Measurements from ENCODE around the gene TNFSF18. TPM values are rescaled to one million over a fixed set of nuclear protein-coding genes. Genes with fewer than 3 reads are reported as not detected.
A peak's percentile ranks its signal among the peaks of the same experiment; 100 is the strongest.

Gene TNFSF18
- total and polyA plus RNA-seq, 4 donors, result 0.04 to 1.2 (median 0.06) TPM; not detected in 1

- Histone ChIP-seq H3K4me1 (ENCODE audit: control insufficient read depth in 5 of 5, insufficient read depth in 5 of 5, low read length in 5 of 5) (peaks cover under 1 to 39% (median 11%) of the 10 kb centered on the region in 5 donors), H3K9ac (ENCODE audit: insufficient read depth in 1 of 2, low read length in 2 of 2) (no peak overlapping the region), H3K27me3 (ENCODE audit: control insufficient read depth in 3 of 3, insufficient read depth in 3 of 3, low read length in 2 of 3) (no peaks in the 10 kb centered on the region), H3K27ac (ENCODE audit: low read depth in 1 of 2, low read length in 1 of 2) (no peak overlapping the region), H3K9me3 (ENCODE audit: control insufficient read depth in 4 of 4, insufficient read depth in 3 of 4, low read length in 3 of 4) (peaks cover 0 to 3% (median 0%) of the 10 kb centered on the region in 4 donors), H3K4me3 (no peak overlapping the region), H3K36me3 (ENCODE audit: control insufficient read depth in 4 of 4, insufficient read depth in 4 of 4, low read length in 4 of 4) (no peaks in the 10 kb centered on the region)
- ATAC-seq (ENCODE audit: insufficient read depth, low FRiP score) (no peak), DNase-seq (peak in 2 of 3 donors; percentile 60 to 79)
- TF ChIP-seq CTCF (IDR thresholded peaks at IDR 0.05; ENCODE audit: control extremely low read depth, extremely low read depth), result no peak
- WGBS, 2 donors, result 69 to 85% methylated on average over 1 of the region's 1 CpG
These were observed 12.4 kb upstream of the TNFSF18 start for GRCh38 chr1:173063171-173063570.

GRCh38 chr1:173062150-173062938 lies 11.6 kb upstream of the TNFSF18 start:
- Histone ChIP-seq H3K27me3 (ENCODE audit: control insufficient read depth in 3 of 3, insufficient read depth in 3 of 3, low read length in 2 of 3) (no peaks in the 10 kb centered on the region), H3K4me3 (no peak overlapping the region), H3K4me1 (ENCODE audit: control insufficient read depth in 5 of 5, insufficient read depth in 5 of 5, low read length in 5 of 5) (peaks cover 2 to 46% (median 13%) of the 10 kb centered on the region in 5 donors), H3K9me3 (ENCODE audit: control insufficient read depth in 4 of 4, insufficient read depth in 3 of 4, low read length in 3 of 4) (peaks cover 0 to 3% (median 0%) of the 10 kb centered on the region in 4 donors), H3K27ac (ENCODE audit: low read depth in 1 of 2, low read length in 1 of 2) (no peak overlapping the region), H3K9ac (ENCODE audit: insufficient read depth in 1 of 2, low read length in 2 of 2) (no peak overlapping the region), H3K36me3 (ENCODE audit: control insufficient read depth in 4 of 4, insufficient read depth in 4 of 4, low read length in 4 of 4) (no peaks in the 10 kb centered on the region)
- no peak for TF ChIP-seq CTCF (IDR thresholded peaks at IDR 0.05; ENCODE audit: control extremely low read depth, extremely low read depth)
- WGBS, 2 donors, result 54 to 65% methylated on average over 1 of the region's 1 CpG
- ATAC-seq (ENCODE audit: insufficient read depth, low FRiP score) (peak; percentile 19), DNase-seq (peak; percentile 15 to 87 (median 76))

- DNase-seq, result peak; percentile 35 to 70 (median 65)
- no peak for ATAC-seq (ENCODE audit: insufficient read depth, low FRiP score)
- no peaks in the 10 kb centered on the region for H3K36me3 ChIP-seq (ENCODE audit: control insufficient read depth in 4 of 4, insufficient read depth in 4 of 4, low read length in 4 of 4)
- no peaks in the 10 kb centered on the region for H3K9me3 ChIP-seq (ENCODE audit: control insufficient read depth in 4 of 4, insufficient read depth in 3 of 4, low read length in 3 of 4)
- no peak overlapping the region for H3K4me3 ChIP-seq
- H3K27me3 ChIP-seq (ENCODE audit: control insufficient read depth in 3 of 3, insufficient read depth in 3 of 3, low read length in 2 of 3), result no peaks in the 10 kb centered on the region
- H3K27ac ChIP-seq (ENCODE audit: low read depth in 1 of 2, low read length in 1 of 2), result no peak overlapping the region
- TF ChIP-seq CTCF (IDR thresholded peaks at IDR 0.05; ENCODE audit: control extremely low read depth, extremely low read depth), result no peak
- no peak overlapping the region for H3K9ac ChIP-seq (ENCODE audit: insufficient read depth in 1 of 2, low read length in 2 of 2)
- 78 to 92% methylated on average over 1 of the region's 1 CpG for WGBS, 2 donors
- peaks cover 0 to 47% (median 7%) of the 10 kb centered on the region in 5 donors for H3K4me1 ChIP-seq (ENCODE audit: control insufficient read depth in 5 of 5, insufficient read depth in 5 of 5, low read length in 5 of 5)
These were observed 7.8 kb upstream of the TNFSF18 start for GRCh38 chr1:173058556-173058955.
